ENCODE results near the gene GSTA4.

- TF ChIP-seq CTCF (IDR thresholded peaks at IDR 0.05; ENCODE audit: low read depth, low read length, poor library complexity, severe bottlenecking): no peak
- TF ChIP-seq EZH2phosphoT487 (IDR thresholded peaks at IDR 0.05; ENCODE audit: borderline replicate concordance, low read length): no peak
These were observed 57.2 kb downstream of the GSTA4 start for GRCh38 chr6:52937908-52938307.

Measured in DOHH2 (cell line).